H1 (cell line): ENCODE measurements around the gene CACNA2D3. TPM values are rescaled to one million over a fixed set of nuclear protein-coding genes. Genes with fewer than 3 reads are reported as not detected.

ENCODE experiments used
- CTCF ChIA-PET: fragments of 300-600 bp; sonication (Branson Sonifier 250); formaldehyde crosslinking; loops from one replicate; lab custom pipeline; 2021; ENCODE audit not compliant: partially characterized antibody; lab: Charles Lee
- POLR2A ChIA-PET: fragments of 300-600 bp; sonication (Branson Sonifier 250); formaldehyde crosslinking; loops from one replicate; lab custom pipeline; 2021; ENCODE audit warnings: inconsistent platforms; ENCODE audit not compliant: partially characterized antibody; lab: Charles Lee
- DNase-seq, 2 experiments: peaks; one replicate each; pipeline versions ENCODE4 v3.0.0 to v3.0.0-alpha.2; 2010 to 2022; ENCODE audit warnings: low spot score in 2 of 2, low read depth in 1 of 2, mixed read lengths in 1 of 2
- FAIRE-seq: peaks from 2 replicates; lab custom pipeline; 2011; peaks lifted over from hg19 to GRCh38; lab: Jason Lieb, UNC
- H2AFZ ChIP-seq: 2 replicates; pipeline ENCODE4 v1.8.1; 2012; ENCODE audit warnings: low read length, inconsistent platforms
- H2AK5ac ChIP-seq: 2 replicates; pipeline ENCODE4 v1.6.1; 2013; ENCODE audit warnings: low read depth, low read length
- H2BK120ac ChIP-seq: replicated peaks from 2 replicates; pipeline ENCODE3; 2013; ENCODE audit warnings: low read depth, low read length, inconsistent platforms
- H2BK12ac ChIP-seq: 2 replicates; pipeline ENCODE4 v1.6.1; 2013; ENCODE audit warnings: low read depth, low read length
- H2BK15ac ChIP-seq: 2 replicates; pipeline ENCODE4 v1.6.1; 2013; ENCODE audit warnings: low read length
- H2BK20ac ChIP-seq: 2 replicates; pipeline ENCODE4 v1.6.1; 2013; ENCODE audit warnings: low read length
- H2BK5ac ChIP-seq: 2 replicates; pipeline ENCODE4 v1.6.1; 2013; ENCODE audit warnings: low read depth, low read length
- H3K14ac ChIP-seq: 2 replicates; pipeline ENCODE4 v1.6.1; 2013; ENCODE audit warnings: inconsistent platforms; ENCODE audit not compliant: insufficient read length
- H3K18ac ChIP-seq: 2 replicates; pipeline ENCODE4 v1.6.1; 2013; ENCODE audit warnings: low read length; ENCODE audit errors: extremely low read depth
- H3K23ac ChIP-seq: 2 replicates; pipeline ENCODE4 v1.6.1; 2013; ENCODE audit warnings: inconsistent platforms; ENCODE audit not compliant: insufficient read length
- H3K23me2 ChIP-seq: 2 replicates; pipeline ENCODE4 v1.6.1; 2013; ENCODE audit warnings: low read depth, low read length
- H3K27ac ChIP-seq: 2 replicates; pipeline ENCODE4 v1.6.1; 2011; ENCODE audit warnings: low read depth, low read length, inconsistent platforms
- H3K27me3 ChIP-seq, 4 experiments: replicated peaks in 1 of 4; 1 replicate in 1 of 4; 2 replicates in 3 of 4; pipeline versions ENCODE4 v1.6.1 to v1.8.1; 2011 to 2013; ENCODE audit warnings: low read length in 3 of 4, mild to moderate bottlenecking in 3 of 4, inconsistent platforms in 2 of 4, mixed read lengths in 2 of 4, moderate library complexity in 1 of 4; ENCODE audit not compliant: control insufficient read depth in 3 of 4, insufficient read depth in 3 of 4; ENCODE audit errors: extremely low read depth in 1 of 4
- H3K36me3 ChIP-seq, 4 experiments: 2 replicates each; pipeline versions ENCODE4 v1.6.1 to v1.8.1; 2011 to 2013; ENCODE audit warnings: mild to moderate bottlenecking in 4 of 4, low read length in 3 of 4, moderate library complexity in 2 of 4, control low read depth in 1 of 4, inconsistent platforms in 1 of 4; ENCODE audit not compliant: insufficient read depth in 4 of 4, control insufficient read depth in 2 of 4
- H3K4ac ChIP-seq: replicated peaks from 2 replicates; pipeline ENCODE3; 2013; ENCODE audit warnings: low read length, low read depth, mixed read lengths, inconsistent platforms; ENCODE audit not compliant: insufficient read length
- H3K4me1 ChIP-seq, 4 experiments: replicated peaks in 1 of 4; 1 replicate in 1 of 4; 2 replicates in 3 of 4; pipeline versions ENCODE4 v1.6.1 to v1.8.1; 2011 to 2013; ENCODE audit warnings: low read length in 3 of 4, inconsistent platforms in 2 of 4, mixed read lengths in 1 of 4; ENCODE audit not compliant: insufficient read depth in 4 of 4, control insufficient read depth in 3 of 4
- H3K4me2 ChIP-seq, 2 experiments: 2 replicates each; pipeline versions ENCODE4 v1.6.1 to v1.8.1; 2011 to 2013; ENCODE audit warnings: low read depth in 2 of 2, low read length in 2 of 2, control low read depth in 1 of 2, inconsistent platforms in 1 of 2, mild to moderate bottlenecking in 1 of 2; ENCODE audit not compliant: insufficient read depth in 1 of 2
- H3K4me3 ChIP-seq, 4 experiments: fragments of 200-600, 300-600 bp in 1 of 4; sonication (generic), shearing (Covaris generic), sonication (Bioruptor Twin) in 1 of 4; 2 replicates each; pipeline versions ENCODE4 v1.5.1 to v1.8.1; 2011 to 2016; ENCODE audit warnings: low read length in 4 of 4, low read depth in 3 of 4, control low read depth in 2 of 4, inconsistent platforms in 2 of 4, mild to moderate bottlenecking in 2 of 4, mixed read lengths in 1 of 4, moderate library complexity in 1 of 4; ENCODE audit not compliant: insufficient read depth in 2 of 4; ENCODE audit errors: extremely low read depth in 1 of 4
- H3K56ac ChIP-seq: replicated peaks from 2 replicates; pipeline ENCODE3; 2013; ENCODE audit warnings: low read depth, mild to moderate bottlenecking, mixed read lengths, low read length, inconsistent platforms; ENCODE audit not compliant: insufficient read length
- H3K79me1 ChIP-seq: 2 replicates; pipeline ENCODE4 v1.6.1; 2013; ENCODE audit warnings: low read depth, low read length, control low read depth
- H3K79me2 ChIP-seq, 2 experiments: 2 replicates each; pipeline versions ENCODE4 v1.6.1 to v1.8.1; 2012 to 2013; ENCODE audit warnings: low read length in 2 of 2, mild to moderate bottlenecking in 2 of 2, inconsistent platforms in 1 of 2; ENCODE audit not compliant: insufficient read depth in 2 of 2, control insufficient read depth in 1 of 2
- H3K9ac ChIP-seq, 4 experiments: replicated peaks in 1 of 4; 1 replicate in 1 of 4; 2 replicates in 3 of 4; pipeline versions ENCODE4 v1.6.1 to v1.8.1; 2011 to 2013; ENCODE audit warnings: low read depth in 3 of 4, low read length in 3 of 4, control low read depth in 2 of 4, mild to moderate bottlenecking in 2 of 4, moderate library complexity in 2 of 4, inconsistent platforms in 1 of 4; ENCODE audit errors: extremely low read depth in 1 of 4
- H3K9me3 ChIP-seq, 2 experiments: 2 replicates each; pipeline versions ENCODE4 v1.6.1 to v1.8.1; 2012 to 2013; ENCODE audit warnings: mild to moderate bottlenecking in 2 of 2, moderate library complexity in 2 of 2, control low read depth in 1 of 2, inconsistent platforms in 1 of 2, low read depth in 1 of 2, low read length in 1 of 2, mixed read lengths in 1 of 2; ENCODE audit not compliant: insufficient read depth in 2 of 2
- H4K20me1 ChIP-seq, 2 experiments: replicated peaks in 1 of 2; 2 replicates each; pipeline versions ENCODE3 to v1.8.1; 2011 to 2013; ENCODE audit warnings: inconsistent platforms in 2 of 2, low read length in 2 of 2, mild to moderate bottlenecking in 1 of 2; ENCODE audit not compliant: insufficient read depth in 2 of 2, control insufficient read depth in 1 of 2
- H4K5ac ChIP-seq: 2 replicates; pipeline ENCODE4 v1.6.1; 2013; ENCODE audit warnings: low read length, low read depth, mixed read lengths, inconsistent platforms; ENCODE audit not compliant: insufficient read length
- H4K8ac ChIP-seq: 2 replicates; pipeline ENCODE4 v1.8.0; 2013; ENCODE audit warnings: mild to moderate bottlenecking, moderate library complexity, low read length, inconsistent platforms; ENCODE audit not compliant: insufficient read depth; ENCODE audit errors: extremely low read depth
- H4K91ac ChIP-seq: replicated peaks from 2 replicates; pipeline ENCODE3; 2013; ENCODE audit warnings: low read length, mixed read lengths, inconsistent platforms; ENCODE audit not compliant: insufficient read length
- KDM5A ChIP-seq: fragments of 200-600 bp; IDR thresholded peaks from 2 replicates; pipeline ENCODE4 v1.7.1; 2012; ENCODE audit warnings: mild to moderate bottlenecking, low read length, inconsistent platforms, mixed read lengths
- POU5F1 ChIP-seq: IDR thresholded peaks from 2 replicates; pipeline ENCODE4 v1.6.1; 2011; ENCODE audit warnings: low read depth, mild to moderate bottlenecking, low read length, moderate library complexity
- WGBS, 2 experiments: shearing (Covaris generic) in 1 of 2; methylation state at CpG; one replicate each; pipeline versions ENCODE4 v1.1.6 to v1.1.7; 2013 to 2015; ENCODE audit warnings: low lambda C conversion rate in 2 of 2, mixed read lengths in 2 of 2, inconsistent platforms in 1 of 2, low coverage in 1 of 2, missing lambda C conversion rate in 1 of 2; ENCODE audit not compliant: insufficient replicate concordance in 2 of 2, insufficient coverage in 1 of 2, insufficient read length in 1 of 2; ENCODE audit errors: extremely low coverage in 1 of 2, missing lambda C conversion rate in 1 of 2; 5-methylcytosine and 5-hydroxymethylcytosine counted together
- polyA plus RNA-seq, 7 experiments: library from polyadenylated mRNA; depleted of rRNA in 3 of 7; stranded (reverse) in 5 of 7; unstranded in 2 of 7; fragments of >200 nt in 5 of 7; fragments of 200-250 nt in 2 of 7; gene quantifications; 1 replicate in 5 of 7; 2 replicates in 1 of 7; 4 replicates in 1 of 7; pipeline versions ENCODE4 v1.2.1 to v1.2.3, GENCODE V29; 2011 to 2013; ENCODE audit warnings: missing spikeins in 2 of 7, mixed read lengths in 2 of 7
- total RNA-seq: library from RNA; stranded (reverse); fragmentation: NEBNext Ultra II Directional; extraction: Animal tissue kit (Norgen Biotek cat#: 25700); gene quantifications from 2 replicates; pipeline ENCODE4 v1.2.1, GENCODE V29; 2021
- TF ChIP-seq, protein P1 (sequence below): IDR thresholded peaks from 2 replicates; pipeline ENCODE4 v1.6.1; 2012; ENCODE audit warnings: low read length, inconsistent platforms

CACNA2D3 gene
- total and polyA plus RNA-seq, 2 of the 8 experiments (the other 6 are each of a cell fraction or from before 2014, with no cell fraction given) = 1.5 to 1.8 TPM

GRCh38 chr3:54528668-54529067 is 406.3 kb downstream of the CACNA2D3 start:
- Histone ChIP-seq H3K79me1 (no peaks in the 10 kb centered on the region), H2AFZ (no peak overlapping the region), H3K18ac (no peak overlapping the region), H3K14ac (no peak overlapping the region), H3K9ac (no peak overlapping the region), H3K23ac (no peak overlapping the region), H2BK15ac (no peak overlapping the region), H4K5ac (no peak overlapping the region), H3K27ac (0 out of 2 replicates have a peak overlapping the region, but pooled peaks have one; percentile 1), H4K91ac (no peak overlapping the region), H3K4me2 (no peak overlapping the region), H2BK12ac (no peak overlapping the region), H2BK5ac (no peak overlapping the region), H2BK120ac (no peak overlapping the region), H3K9me3 (no peaks in the 10 kb centered on the region), H3K4ac (no peak overlapping the region), H2AK5ac (no peak overlapping the region), H3K56ac (no peak overlapping the region), H4K20me1 (no peaks in the 10 kb centered on the region), H3K4me1 (peaks cover 0 to 4% (median 0%) of the 10 kb centered on the region in 4 experiments; a peak in 1 of 7 replicates), H3K36me3 (no peaks in the 10 kb centered on the region), H3K79me2 (no peaks in the 10 kb centered on the region), H3K23me2 (peaks cover 2% of the 10 kb centered on the region; the same call in 1 of the 2 replicates), H2BK20ac (no peak overlapping the region), H3K4me3 (no peak overlapping the region), H4K8ac (no peak overlapping the region), H3K27me3 (no peaks in the 10 kb centered on the region)
- ChIA-PET CTCF (interaction anchor here (0.7 to 1.5 kb wide), 3 partner anchors 19 to 302 kb away, joined by 3 to 7 read pairs (median 3); no protein-coding TSS in a partner anchor), POLR2A (no interaction called here)
- DNase-seq = no peak
- no peak for FAIRE-seq
- WGBS, 2 experiments = 84% methylated on average over 3 of the region's 3 CpGs; no CpG with 5 or more reads in 1 of the 2 experiments
- TF ChIP-seq POU5F1 (no peak), KDM5A (no peak)
- TF ChIP-seq, protein P1, sequence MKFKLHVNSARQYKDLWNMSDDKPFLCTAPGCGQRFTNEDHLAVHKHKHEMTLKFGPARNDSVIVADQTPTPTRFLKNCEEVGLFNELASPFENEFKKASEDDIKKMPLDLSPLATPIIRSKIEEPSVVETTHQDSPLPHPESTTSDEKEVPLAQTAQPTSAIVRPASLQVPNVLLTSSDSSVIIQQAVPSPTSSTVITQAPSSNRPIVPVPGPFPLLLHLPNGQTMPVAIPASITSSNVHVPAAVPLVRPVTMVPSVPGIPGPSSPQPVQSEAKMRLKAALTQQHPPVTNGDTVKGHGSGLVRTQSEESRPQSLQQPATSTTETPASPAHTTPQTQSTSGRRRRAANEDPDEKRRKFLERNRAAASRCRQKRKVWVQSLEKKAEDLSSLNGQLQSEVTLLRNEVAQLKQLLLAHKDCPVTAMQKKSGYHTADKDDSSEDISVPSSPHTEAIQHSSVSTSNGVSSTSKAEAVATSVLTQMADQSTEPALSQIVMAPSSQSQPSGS = no peak
